ENCODE data around the gene MAP1B.

The MAP1B gene

DNA sequence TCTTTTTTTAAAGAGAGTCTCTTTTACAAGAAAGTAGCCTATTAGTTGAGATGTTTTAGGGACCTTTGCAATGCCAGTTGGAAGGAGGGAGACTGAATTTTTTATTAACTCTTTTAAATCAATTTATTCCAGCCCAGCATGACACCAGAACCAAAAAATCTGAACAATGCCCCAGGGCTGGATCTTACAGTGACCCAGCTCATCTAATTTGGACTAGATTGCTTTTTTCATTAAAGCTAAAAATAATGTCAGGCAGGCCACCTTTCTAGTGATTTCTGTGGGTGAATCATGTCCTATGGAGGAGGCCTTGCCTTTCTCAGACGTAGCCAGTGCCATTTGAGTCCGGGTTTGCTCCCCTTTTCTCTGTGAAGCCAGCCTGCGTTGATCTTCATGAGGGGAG is 38.8 kb downstream of the MAP1B start:
- Histone ChIP-seq H3K27me3 (ENCODE audit: insufficient read depth, low read depth) (no peaks in the 10 kb centered on the region), H3K36me3 (ENCODE audit: insufficient read depth) (no peaks in the 10 kb centered on the region), H3K79me2 (ENCODE audit: insufficient read depth, low read depth) (no peaks in the 10 kb centered on the region), H4K20me1 (ENCODE audit: insufficient read depth) (no peaks in the 10 kb centered on the region), H3K4me3 (IDR thresholded peaks at IDR 0.05; ENCODE audit: insufficient read depth, low read depth, low read length) (no peak overlapping the region), H3K4me2 (no peak overlapping the region), H2AFZ (ENCODE audit: low read depth) (no peak overlapping the region), H3K4me1 (ENCODE audit: low read depth, poor library complexity, severe bottlenecking) (no peaks in the 10 kb centered on the region), H3K27ac (no peak overlapping the region), H3K9ac (no peak overlapping the region)
- TF ChIP-seq, protein P1, sequence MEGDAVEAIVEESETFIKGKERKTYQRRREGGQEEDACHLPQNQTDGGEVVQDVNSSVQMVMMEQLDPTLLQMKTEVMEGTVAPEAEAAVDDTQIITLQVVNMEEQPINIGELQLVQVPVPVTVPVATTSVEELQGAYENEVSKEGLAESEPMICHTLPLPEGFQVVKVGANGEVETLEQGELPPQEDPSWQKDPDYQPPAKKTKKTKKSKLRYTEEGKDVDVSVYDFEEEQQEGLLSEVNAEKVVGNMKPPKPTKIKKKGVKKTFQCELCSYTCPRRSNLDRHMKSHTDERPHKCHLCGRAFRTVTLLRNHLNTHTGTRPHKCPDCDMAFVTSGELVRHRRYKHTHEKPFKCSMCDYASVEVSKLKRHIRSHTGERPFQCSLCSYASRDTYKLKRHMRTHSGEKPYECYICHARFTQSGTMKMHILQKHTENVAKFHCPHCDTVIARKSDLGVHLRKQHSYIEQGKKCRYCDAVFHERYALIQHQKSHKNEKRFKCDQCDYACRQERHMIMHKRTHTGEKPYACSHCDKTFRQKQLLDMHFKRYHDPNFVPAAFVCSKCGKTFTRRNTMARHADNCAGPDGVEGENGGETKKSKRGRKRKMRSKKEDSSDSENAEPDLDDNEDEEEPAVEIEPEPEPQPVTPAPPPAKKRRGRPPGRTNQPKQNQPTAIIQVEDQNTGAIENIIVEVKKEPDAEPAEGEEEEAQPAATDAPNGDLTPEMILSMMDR (conservative IDR thresholded peaks at IDR 0.05; ENCODE audit: low read depth, low read length), result no peak

DNA sequence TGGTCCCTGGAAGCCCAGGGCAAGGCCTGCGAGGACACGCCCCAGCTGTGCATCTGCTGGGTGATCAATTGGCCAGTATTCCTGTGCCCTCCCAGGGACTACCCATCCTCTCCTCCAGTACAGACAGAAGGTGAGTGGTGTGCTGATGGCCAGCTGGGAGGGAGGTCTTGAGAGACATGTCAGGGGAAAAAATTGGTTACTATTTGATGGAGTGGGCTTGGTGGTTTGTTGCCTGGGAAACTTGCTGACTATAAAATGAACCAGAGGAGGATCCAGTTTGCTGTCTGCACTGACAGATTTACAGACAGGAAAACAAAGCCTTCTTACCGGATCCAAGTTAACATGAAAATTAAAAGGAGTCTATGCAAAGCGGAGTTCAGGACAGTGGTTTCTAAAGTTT is 40.3 kb downstream of the MAP1B start:
- Histone ChIP-seq H3K9ac (no peak overlapping the region), H3K79me2 (ENCODE audit: insufficient read depth, low read depth) (no peaks in the 10 kb centered on the region), H3K27me3 (ENCODE audit: insufficient read depth, low read depth) (no peaks in the 10 kb centered on the region), H3K36me3 (ENCODE audit: insufficient read depth) (no peaks in the 10 kb centered on the region), H3K4me3 (IDR thresholded peaks at IDR 0.05; ENCODE audit: insufficient read depth, low read depth, low read length) (no peak overlapping the region), H3K4me1 (ENCODE audit: low read depth, poor library complexity, severe bottlenecking) (no peaks in the 10 kb centered on the region), H4K20me1 (ENCODE audit: insufficient read depth) (no peaks in the 10 kb centered on the region), H2AFZ (ENCODE audit: low read depth) (no peak overlapping the region), H3K27ac (no peak overlapping the region), H3K4me2 (no peak overlapping the region)
- TF ChIP-seq, protein P1 (conservative IDR thresholded peaks at IDR 0.05; ENCODE audit: low read depth, low read length), result no peak

DNA sequence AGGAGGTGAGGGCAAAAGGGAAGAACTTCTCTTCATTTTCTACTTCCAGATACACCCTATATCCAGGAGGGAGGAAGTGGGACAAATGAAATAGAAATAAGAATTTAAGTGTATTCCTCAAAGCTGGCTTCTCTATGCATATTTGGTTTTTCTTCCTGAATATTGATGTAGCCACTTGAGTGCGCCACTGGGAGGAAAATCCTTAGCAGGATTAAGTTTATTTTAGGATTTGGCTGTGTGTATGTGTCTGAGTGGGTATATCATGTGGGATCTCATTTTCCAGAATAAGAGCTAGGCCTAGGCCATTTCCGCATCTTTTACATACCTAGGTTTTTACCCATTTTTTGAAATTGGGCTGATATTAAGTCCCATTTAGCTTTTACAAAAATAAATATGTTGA is 42.5 kb downstream of the MAP1B start:
- H3K4me1 ChIP-seq (ENCODE audit: low read depth, poor library complexity, severe bottlenecking), result no peaks in the 10 kb centered on the region
- no peak overlapping the region for H3K4me2 ChIP-seq
- no peaks in the 10 kb centered on the region for H4K20me1 ChIP-seq (ENCODE audit: insufficient read depth)
- H3K27ac ChIP-seq, result no peak overlapping the region
- H3K79me2 ChIP-seq (ENCODE audit: insufficient read depth, low read depth), result no peaks in the 10 kb centered on the region
- H2AFZ ChIP-seq (ENCODE audit: low read depth), result no peak overlapping the region
- H3K4me3 ChIP-seq (IDR thresholded peaks at IDR 0.05; ENCODE audit: insufficient read depth, low read depth, low read length), result no peak overlapping the region
- no peaks in the 10 kb centered on the region for H3K36me3 ChIP-seq (ENCODE audit: insufficient read depth)
- no peak overlapping the region for H3K9ac ChIP-seq
- TF ChIP-seq, protein P1 (conservative IDR thresholded peaks at IDR 0.05; ENCODE audit: low read depth, low read length), result no peak
- H3K27me3 ChIP-seq (ENCODE audit: insufficient read depth, low read depth), result no peaks in the 10 kb centered on the region

DNA sequence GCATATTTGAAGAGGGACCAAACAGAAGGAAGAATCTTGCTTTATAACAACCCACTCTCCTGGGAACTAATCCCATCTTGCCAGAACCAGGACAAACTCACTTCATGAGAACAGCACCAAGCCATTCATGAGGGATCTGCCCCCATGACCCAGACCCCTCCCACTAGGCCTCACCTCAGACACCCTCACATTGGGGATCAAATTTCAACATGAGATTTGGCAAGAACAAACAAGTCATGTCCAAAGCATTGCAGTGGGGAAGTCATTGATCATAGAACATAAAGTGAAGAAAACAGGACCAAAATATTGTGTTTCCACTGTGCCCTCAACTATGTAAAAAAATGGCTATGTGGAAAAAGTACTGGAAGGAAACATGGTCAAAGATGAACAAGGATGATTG is 43.9 kb downstream of the MAP1B start:
- H3K4me3 ChIP-seq (IDR thresholded peaks at IDR 0.05; ENCODE audit: insufficient read depth, low read depth, low read length), result no peak overlapping the region
- TF ChIP-seq, protein P1 (conservative IDR thresholded peaks at IDR 0.05; ENCODE audit: low read depth, low read length), result no peak
- H3K27me3 ChIP-seq (ENCODE audit: insufficient read depth, low read depth), result no peaks in the 10 kb centered on the region
- no peaks in the 10 kb centered on the region for H3K36me3 ChIP-seq (ENCODE audit: insufficient read depth)
- no peak overlapping the region for H2AFZ ChIP-seq (ENCODE audit: low read depth)
- H3K27ac ChIP-seq, result no peak overlapping the region
- no peaks in the 10 kb centered on the region for H3K4me1 ChIP-seq (ENCODE audit: low read depth, poor library complexity, severe bottlenecking)
- no peaks in the 10 kb centered on the region for H3K79me2 ChIP-seq (ENCODE audit: insufficient read depth, low read depth)
- no peak overlapping the region for H3K4me2 ChIP-seq
- no peaks in the 10 kb centered on the region for H4K20me1 ChIP-seq (ENCODE audit: insufficient read depth)
- no peak overlapping the region for H3K9ac ChIP-seq

DNA sequence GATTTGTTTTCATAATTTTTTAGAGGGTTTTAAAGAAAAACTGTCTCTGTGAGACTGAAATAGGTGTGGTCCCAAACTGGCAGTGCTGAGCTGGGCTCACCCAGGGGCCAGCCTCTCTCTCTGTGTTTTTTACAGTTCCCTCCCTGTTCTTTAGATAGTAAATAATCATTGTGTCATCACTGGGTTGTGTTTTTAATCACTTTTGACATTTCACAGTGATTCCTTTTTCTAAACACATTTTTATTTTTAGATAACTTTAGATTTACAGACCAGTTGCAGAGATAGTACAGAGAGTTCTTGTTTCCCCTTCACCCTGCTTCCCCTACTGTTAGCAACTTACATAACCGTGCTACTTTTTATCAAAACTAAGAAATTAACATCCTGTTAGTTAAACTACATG is 44.4 kb downstream of the MAP1B start:
- H3K4me1 ChIP-seq (ENCODE audit: low read depth, poor library complexity, severe bottlenecking), result no peaks in the 10 kb centered on the region
- H3K79me2 ChIP-seq (ENCODE audit: insufficient read depth, low read depth), result no peaks in the 10 kb centered on the region
- no peak overlapping the region for H2AFZ ChIP-seq (ENCODE audit: low read depth)
- H4K20me1 ChIP-seq (ENCODE audit: insufficient read depth), result no peaks in the 10 kb centered on the region
- H3K36me3 ChIP-seq (ENCODE audit: insufficient read depth), result no peaks in the 10 kb centered on the region
- H3K9ac ChIP-seq, result no peak overlapping the region
- H3K4me3 ChIP-seq (IDR thresholded peaks at IDR 0.05; ENCODE audit: insufficient read depth, low read depth, low read length), result no peak overlapping the region
- H3K27me3 ChIP-seq (ENCODE audit: insufficient read depth, low read depth), result no peaks in the 10 kb centered on the region
- H3K4me2 ChIP-seq, result no peak overlapping the region
- no peak overlapping the region for H3K27ac ChIP-seq
- TF ChIP-seq, protein P1 (conservative IDR thresholded peaks at IDR 0.05; ENCODE audit: low read depth, low read length), result no peak
